Uterus (tissue), 2 donors: ENCODE data around the gene PDE4D.

Source experiments
- POLR2A ChIP-seq, 2 donors: fragments of 450-650 bp; IDR thresholded peaks; one replicate each; pipeline ENCODE4 v1.6.1; 2016; ENCODE audit warnings: antibody characterized with exemption in 2 of 2, mild to moderate bottlenecking in 1 of 2, moderate library complexity in 1 of 2
- TF ChIP-seq, protein P1 (sequence below), 4 experiments: fragments of 200-600 bp in 2 of 4; fragments of 450-650 bp in 2 of 4; sonication (generic) in 2 of 4; IDR thresholded peaks; one replicate each; pipeline ENCODE4 v1.5.1; 2016 to 2019; ENCODE audit warnings: antibody characterized with exemption in 4 of 4, mild to moderate bottlenecking in 2 of 4, moderate library complexity in 1 of 4

DNA sequence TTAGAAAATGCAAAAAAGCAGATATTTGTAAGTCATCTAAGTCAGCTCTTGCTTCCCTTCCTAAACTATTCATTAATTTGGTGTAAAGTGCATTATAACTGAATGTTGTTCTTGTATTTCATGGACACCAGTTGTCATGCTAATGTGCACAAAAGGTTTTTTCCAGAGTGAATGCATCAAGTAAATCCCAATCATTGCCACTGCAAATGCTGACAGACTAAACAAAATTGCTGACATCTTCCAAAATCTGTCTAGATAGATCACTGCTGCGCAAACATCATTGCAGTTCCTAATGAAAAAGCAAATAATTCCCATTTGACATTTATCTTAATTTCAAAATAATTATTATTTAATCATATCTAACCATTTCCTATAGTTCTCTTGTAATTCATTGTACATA lies 161.7 kb downstream of the PDE4D start:
- TF ChIP-seq, protein P1, sequence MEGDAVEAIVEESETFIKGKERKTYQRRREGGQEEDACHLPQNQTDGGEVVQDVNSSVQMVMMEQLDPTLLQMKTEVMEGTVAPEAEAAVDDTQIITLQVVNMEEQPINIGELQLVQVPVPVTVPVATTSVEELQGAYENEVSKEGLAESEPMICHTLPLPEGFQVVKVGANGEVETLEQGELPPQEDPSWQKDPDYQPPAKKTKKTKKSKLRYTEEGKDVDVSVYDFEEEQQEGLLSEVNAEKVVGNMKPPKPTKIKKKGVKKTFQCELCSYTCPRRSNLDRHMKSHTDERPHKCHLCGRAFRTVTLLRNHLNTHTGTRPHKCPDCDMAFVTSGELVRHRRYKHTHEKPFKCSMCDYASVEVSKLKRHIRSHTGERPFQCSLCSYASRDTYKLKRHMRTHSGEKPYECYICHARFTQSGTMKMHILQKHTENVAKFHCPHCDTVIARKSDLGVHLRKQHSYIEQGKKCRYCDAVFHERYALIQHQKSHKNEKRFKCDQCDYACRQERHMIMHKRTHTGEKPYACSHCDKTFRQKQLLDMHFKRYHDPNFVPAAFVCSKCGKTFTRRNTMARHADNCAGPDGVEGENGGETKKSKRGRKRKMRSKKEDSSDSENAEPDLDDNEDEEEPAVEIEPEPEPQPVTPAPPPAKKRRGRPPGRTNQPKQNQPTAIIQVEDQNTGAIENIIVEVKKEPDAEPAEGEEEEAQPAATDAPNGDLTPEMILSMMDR (IDR thresholded peaks at IDR 0.05): no peak
- TF ChIP-seq POLR2A (IDR thresholded peaks at IDR 0.05): no peak
